ENCODE data around the gene SAGE1.
"Not testable (repeated sequence)": the region's sequence is repeated elsewhere in the genome, so short reads cannot be mapped to it uniquely, and the experiment has no call there.

Gene SAGE1

GRCh38 chrX:135893294-135893817, at the start of gene SAGE1, which contains the start of gene CT45A10:
TSS of gene SAGE1 (plus strand) at chrX:135893716. CDS start at chrX:135896243, 2,527 bp downstream.
TSS of gene CT45A10 (minus strand) at chrX:135893444. CDS start at chrX:135885344, 8,100 bp downstream.
- ATAC-seq (replicated peaks; ENCODE audit: extremely low read depth, poor library complexity, severe bottlenecking) (peak; percentile 54), DNase-seq (ENCODE audit: low spot score in 2 of 2) (no peak)
- H3K4me1 Mint-ChIP-seq = no peaks in the 10 kb centered on the region
- H3K9me3 Mint-ChIP-seq = no peaks in the 10 kb centered on the region
- H3K4me3 Mint-ChIP-seq = peak within 1 kb of the TSS; percentile 70
- H3K36me3 Mint-ChIP-seq (ENCODE audit: insufficient read depth) = peaks cover 6% of the 10 kb centered on the region
- H3K27ac Mint-ChIP-seq (ENCODE audit: low read depth) = no peak within 1 kb of the TSS
- H3K27me3 Mint-ChIP-seq = no peaks in the 10 kb centered on the region

- H3K27me3 Mint-ChIP-seq; ATAC-seq (replicated peaks; ENCODE audit: extremely low read depth, poor library complexity, severe bottlenecking); H3K4me3 Mint-ChIP-seq; H3K36me3 Mint-ChIP-seq (ENCODE audit: insufficient read depth); H3K27ac Mint-ChIP-seq (ENCODE audit: low read depth); H3K9me3 Mint-ChIP-seq; H3K4me1 Mint-ChIP-seq; DNase-seq (ENCODE audit: low spot score in 2 of 2): not testable (repeated sequence)
These were observed 39.1 kb upstream of the SAGE1 start, which contains the start of gene CT45A8 for GRCh38 chrX:135854438-135854837. TSS of gene CT45A8 (minus strand) at chrX:135854538. CDS start at chrX:135850783, 3,755 bp downstream.

GRCh38 chrX:135871712-135872111, 21.8 kb upstream of the SAGE1 start, which contains the start of gene CT45A9:
TSS of gene CT45A9 (minus strand) at chrX:135871812. CDS start at chrX:135868061, 3,751 bp downstream.
- not testable (repeated sequence) for H3K9me3 Mint-ChIP-seq; H3K27ac Mint-ChIP-seq (ENCODE audit: low read depth); H3K4me1 Mint-ChIP-seq; H3K36me3 Mint-ChIP-seq (ENCODE audit: insufficient read depth); ATAC-seq (replicated peaks; ENCODE audit: extremely low read depth, poor library complexity, severe bottlenecking); DNase-seq (ENCODE audit: low spot score in 2 of 2); H3K4me3 Mint-ChIP-seq; H3K27me3 Mint-ChIP-seq

- not testable (repeated sequence) for H3K4me1 Mint-ChIP-seq; H3K9me3 Mint-ChIP-seq; DNase-seq (ENCODE audit: low spot score in 2 of 2); ATAC-seq (replicated peaks; ENCODE audit: extremely low read depth, poor library complexity, severe bottlenecking); H3K36me3 Mint-ChIP-seq (ENCODE audit: insufficient read depth); H3K27me3 Mint-ChIP-seq; H3K4me3 Mint-ChIP-seq; H3K27ac Mint-ChIP-seq (ENCODE audit: low read depth)
These were observed 10.8 kb upstream of the SAGE1 start for GRCh38 chrX:135882741-135883140.

GRCh38 chrX:135888230-135888629, 5.3 kb upstream of the SAGE1 start:
- H3K4me3 Mint-ChIP-seq; H3K27me3 Mint-ChIP-seq; H3K36me3 Mint-ChIP-seq (ENCODE audit: insufficient read depth); H3K9me3 Mint-ChIP-seq; H3K4me1 Mint-ChIP-seq; ATAC-seq (replicated peaks; ENCODE audit: extremely low read depth, poor library complexity, severe bottlenecking); H3K27ac Mint-ChIP-seq (ENCODE audit: low read depth); DNase-seq (ENCODE audit: low spot score in 2 of 2): not testable (repeated sequence)

- not testable (repeated sequence) for H3K27ac Mint-ChIP-seq (ENCODE audit: low read depth); ATAC-seq (replicated peaks; ENCODE audit: extremely low read depth, poor library complexity, severe bottlenecking); H3K36me3 Mint-ChIP-seq (ENCODE audit: insufficient read depth); H3K4me1 Mint-ChIP-seq; H3K27me3 Mint-ChIP-seq; H3K9me3 Mint-ChIP-seq; DNase-seq (ENCODE audit: low spot score in 2 of 2); H3K4me3 Mint-ChIP-seq
These were observed 4.5 kb upstream of the SAGE1 start for GRCh38 chrX:135888976-135889375.

- H3K27ac Mint-ChIP-seq (ENCODE audit: low read depth) = no peak overlapping the region
- H3K4me1 Mint-ChIP-seq = no peaks in the 10 kb centered on the region
- DNase-seq (ENCODE audit: low spot score in 2 of 2) = no peak
- no peaks in the 10 kb centered on the region for H3K27me3 Mint-ChIP-seq
- no peaks in the 10 kb centered on the region for H3K9me3 Mint-ChIP-seq
- H3K36me3 Mint-ChIP-seq (ENCODE audit: insufficient read depth) = peaks cover 6% of the 10 kb centered on the region
- ATAC-seq (replicated peaks; ENCODE audit: extremely low read depth, poor library complexity, severe bottlenecking) = no peak
- H3K4me3 Mint-ChIP-seq = no peak overlapping the region
These were observed 3.4 kb upstream of the SAGE1 start for GRCh38 chrX:135890087-135890585.

- Mint-ChIP-seq H3K4me1 (no peaks in the 10 kb centered on the region), H3K27me3 (no peaks in the 10 kb centered on the region), H3K36me3 (ENCODE audit: insufficient read depth) (peaks cover 6% of the 10 kb centered on the region), H3K9me3 (no peaks in the 10 kb centered on the region), H3K27ac (ENCODE audit: low read depth) (no peak overlapping the region), H3K4me3 (peak overlapping the region; percentile 70)
- ATAC-seq (replicated peaks; ENCODE audit: extremely low read depth, poor library complexity, severe bottlenecking) (no peak), DNase-seq (ENCODE audit: low spot score in 2 of 2) (no peak)
These were observed 735 bp upstream of the SAGE1 start for GRCh38 chrX:135892781-135893180.

GRCh38 chrX:135910251-135910650, 16.7 kb downstream of the SAGE1 start:
- H3K36me3 Mint-ChIP-seq (ENCODE audit: insufficient read depth) = peaks cover 2% of the 10 kb centered on the region
- ATAC-seq (replicated peaks; ENCODE audit: extremely low read depth, poor library complexity, severe bottlenecking) = no peak
- H3K9me3 Mint-ChIP-seq = no peaks in the 10 kb centered on the region
- no peaks in the 10 kb centered on the region for H3K4me1 Mint-ChIP-seq
- no peak for DNase-seq (ENCODE audit: low spot score in 2 of 2)
- no peak overlapping the region for H3K4me3 Mint-ChIP-seq
- H3K27ac Mint-ChIP-seq (ENCODE audit: low read depth) = no peak overlapping the region
- H3K27me3 Mint-ChIP-seq = no peaks in the 10 kb centered on the region

- Mint-ChIP-seq H3K4me1 (no peaks in the 10 kb centered on the region), H3K27ac (ENCODE audit: low read depth) (no peak overlapping the region), H3K9me3 (no peaks in the 10 kb centered on the region), H3K27me3 (no peaks in the 10 kb centered on the region), H3K36me3 (ENCODE audit: insufficient read depth) (peaks cover 2% of the 10 kb centered on the region), H3K4me3 (no peak overlapping the region)
- no peak for DNase-seq (ENCODE audit: low spot score in 2 of 2)
- no peak for ATAC-seq (replicated peaks; ENCODE audit: extremely low read depth, poor library complexity, severe bottlenecking)
These were observed 20.9 kb downstream of the SAGE1 start for GRCh38 chrX:135914404-135914803.

- DNase-seq (ENCODE audit: low spot score in 2 of 2); H3K9me3 Mint-ChIP-seq; H3K27me3 Mint-ChIP-seq; H3K4me3 Mint-ChIP-seq; H3K4me1 Mint-ChIP-seq; H3K27ac Mint-ChIP-seq (ENCODE audit: low read depth); H3K36me3 Mint-ChIP-seq (ENCODE audit: insufficient read depth); ATAC-seq (replicated peaks; ENCODE audit: extremely low read depth, poor library complexity, severe bottlenecking): not testable (repeated sequence)
These were observed 27.0 kb downstream of the SAGE1 start for GRCh38 chrX:135920516-135920915.

- H3K9me3 Mint-ChIP-seq = no peaks in the 10 kb centered on the region
- DNase-seq (ENCODE audit: low spot score in 2 of 2) (no peak), ATAC-seq (replicated peaks; ENCODE audit: extremely low read depth, poor library complexity, severe bottlenecking) (no peak)
- H3K27ac Mint-ChIP-seq (ENCODE audit: low read depth) = no peak overlapping the region
- no peaks in the 10 kb centered on the region for H3K4me1 Mint-ChIP-seq
- no peaks in the 10 kb centered on the region for H3K27me3 Mint-ChIP-seq
- H3K36me3 Mint-ChIP-seq (ENCODE audit: insufficient read depth) = no peaks in the 10 kb centered on the region
- H3K4me3 Mint-ChIP-seq = no peak overlapping the region
These were observed 29.8 kb downstream of the SAGE1 start for GRCh38 chrX:135923353-135923752.

GRCh38 chrX:135927897-135928296, 34.4 kb downstream of the SAGE1 start:
- no peaks in the 10 kb centered on the region for H3K36me3 Mint-ChIP-seq (ENCODE audit: insufficient read depth)
- no peak overlapping the region for H3K4me3 Mint-ChIP-seq
- H3K27ac Mint-ChIP-seq (ENCODE audit: low read depth) = no peak overlapping the region
- H3K9me3 Mint-ChIP-seq = no peaks in the 10 kb centered on the region
- no peak for DNase-seq (ENCODE audit: low spot score in 2 of 2)
- no peaks in the 10 kb centered on the region for H3K4me1 Mint-ChIP-seq
- no peak for ATAC-seq (replicated peaks; ENCODE audit: extremely low read depth, poor library complexity, severe bottlenecking)
- no peaks in the 10 kb centered on the region for H3K27me3 Mint-ChIP-seq

Measured in central memory CD8-positive, alpha-beta T cell (primary cell).